IPS-20b (cell line): Measurements from ENCODE around the gene PHB1.

Experiments
- H3K27ac ChIP-seq: one replicate; pipeline ENCODE4 v1.5.1; 2013; ENCODE audit warnings: low read length
- H3K27me3 ChIP-seq: 2 replicates; pipeline ENCODE4 v1.6.1; 2013; ENCODE audit warnings: mild to moderate bottlenecking, low read length, inconsistent platforms; ENCODE audit not compliant: insufficient read depth
- H3K36me3 ChIP-seq: 2 replicates; pipeline ENCODE4 v1.6.1; 2013; ENCODE audit warnings: low read depth, mild to moderate bottlenecking, inconsistent platforms, low read length, moderate library complexity; ENCODE audit not compliant: insufficient read depth
- H3K4me1 ChIP-seq: 2 replicates; pipeline ENCODE4 v1.6.1; 2013; ENCODE audit warnings: mild to moderate bottlenecking, control low read depth, inconsistent platforms, low read length, moderate library complexity; ENCODE audit not compliant: insufficient read depth
- H3K4me3 ChIP-seq: 2 replicates; pipeline ENCODE4 v1.5.1; 2013; ENCODE audit warnings: mild to moderate bottlenecking, low read length, inconsistent platforms
- H3K9ac ChIP-seq: 2 replicates; pipeline ENCODE4 v1.6.1; 2013; ENCODE audit warnings: low read depth, mild to moderate bottlenecking, inconsistent platforms, low read length, moderate library complexity
- H3K9me3 ChIP-seq: 2 replicates; pipeline ENCODE4 v1.6.1; 2013; ENCODE audit warnings: mild to moderate bottlenecking, low read depth, low read length, inconsistent platforms; ENCODE audit not compliant: insufficient read depth

The PHB1 gene

DNA sequence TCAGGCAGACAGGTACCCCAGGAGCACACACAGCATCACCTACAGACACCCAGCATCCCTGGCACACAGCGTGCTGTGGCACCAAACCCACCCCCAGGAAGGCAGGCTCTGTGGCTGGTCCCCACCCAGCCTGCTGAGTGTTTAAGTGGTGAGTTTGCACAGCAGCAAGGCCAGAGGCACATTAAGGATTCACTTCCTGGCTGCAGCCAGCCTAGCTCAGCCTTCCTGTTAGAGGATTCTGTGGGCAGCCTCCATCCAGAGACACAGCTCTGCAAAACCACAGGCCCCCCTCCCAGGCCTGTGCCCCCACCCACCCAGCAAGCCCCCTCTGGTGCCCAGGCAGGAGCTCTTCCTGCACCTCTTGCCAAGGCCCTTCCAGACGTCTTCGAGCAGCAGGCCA lies 36.1 kb upstream of the PHB1 start:
- no peak overlapping the region for H3K4me3 ChIP-seq
- H3K9ac ChIP-seq: no peak overlapping the region
- H3K9me3 ChIP-seq: no peaks in the 10 kb centered on the region
- H3K27ac ChIP-seq: no peak overlapping the region
- H3K27me3 ChIP-seq: no peaks in the 10 kb centered on the region
- peaks cover 8% of the 10 kb centered on the region; the same call in 1 of the 2 replicates for H3K4me1 ChIP-seq
- no peaks in the 10 kb centered on the region for H3K36me3 ChIP-seq

DNA sequence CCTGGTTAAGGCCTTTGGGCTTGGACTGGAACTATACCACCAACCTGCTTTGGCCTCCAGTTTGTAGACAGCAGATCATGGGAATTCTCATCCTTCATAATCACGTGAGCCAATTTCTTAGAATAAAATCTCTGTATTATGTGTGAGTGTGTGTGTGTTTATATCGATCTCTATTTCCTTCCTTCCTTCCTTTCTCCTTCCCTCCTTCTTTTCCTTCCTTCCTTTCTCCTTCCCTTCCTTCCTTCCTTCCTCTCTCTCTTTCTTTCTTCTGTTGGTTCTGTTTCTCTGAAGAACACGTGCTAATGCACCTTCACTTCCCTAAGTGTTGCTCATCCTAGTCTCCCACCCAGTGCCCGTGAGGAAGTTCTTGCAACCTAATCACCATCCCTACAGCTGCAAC lies 35.5 kb upstream of the PHB1 start:
- peaks cover 4% of the 10 kb centered on the region; the same call in 1 of the 2 replicates for H3K4me1 ChIP-seq
- H3K36me3 ChIP-seq: no peaks in the 10 kb centered on the region
- no peaks in the 10 kb centered on the region for H3K9me3 ChIP-seq
- no peak overlapping the region for H3K9ac ChIP-seq
- H3K27me3 ChIP-seq: no peaks in the 10 kb centered on the region; the same call in 1 of the 2 replicates
- no peak overlapping the region for H3K4me3 ChIP-seq
- H3K27ac ChIP-seq: no peak overlapping the region

DNA sequence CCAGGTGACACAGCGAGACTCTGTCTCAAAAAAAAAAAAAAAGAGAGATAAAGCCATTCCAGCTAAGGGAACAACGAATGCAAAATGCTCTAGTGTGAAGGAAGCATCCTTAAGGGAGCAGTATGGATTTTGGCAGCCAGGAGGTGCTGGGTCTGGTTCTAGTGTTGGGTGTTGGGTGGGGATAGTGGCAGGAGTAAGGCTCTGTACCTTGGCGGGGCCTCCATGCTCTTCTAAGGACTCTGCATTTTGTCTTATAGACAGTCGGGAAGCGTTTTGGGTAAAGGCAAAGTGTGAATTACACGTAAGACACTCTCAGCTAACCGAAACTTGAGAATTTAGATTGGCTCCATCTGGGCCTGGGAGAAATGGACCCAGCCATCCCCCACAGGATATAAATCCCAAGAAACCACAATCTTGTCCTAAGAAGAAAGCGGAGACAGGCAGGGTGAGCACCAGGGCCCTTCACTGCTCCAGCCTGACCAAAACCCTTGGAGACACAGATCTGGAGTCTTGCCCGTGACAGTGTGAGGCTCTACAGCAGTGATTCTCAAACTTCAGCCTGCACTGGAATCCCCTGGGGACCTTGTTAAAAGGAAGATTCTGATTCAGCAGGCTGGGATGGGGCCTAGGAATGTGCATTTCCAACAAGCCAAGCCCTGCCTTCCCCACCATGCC lies 33.1 kb upstream of the PHB1 start:
- H3K4me3 ChIP-seq: no peak overlapping the region
- peaks cover 5% of the 10 kb centered on the region for H3K27me3 ChIP-seq
- no peaks in the 10 kb centered on the region for H3K36me3 ChIP-seq
- H3K9ac ChIP-seq: no peak overlapping the region
- no peaks in the 10 kb centered on the region for H3K9me3 ChIP-seq
- no peaks in the 10 kb centered on the region; the same call in 1 of the 2 replicates for H3K4me1 ChIP-seq
- H3K27ac ChIP-seq: no peak overlapping the region

DNA sequence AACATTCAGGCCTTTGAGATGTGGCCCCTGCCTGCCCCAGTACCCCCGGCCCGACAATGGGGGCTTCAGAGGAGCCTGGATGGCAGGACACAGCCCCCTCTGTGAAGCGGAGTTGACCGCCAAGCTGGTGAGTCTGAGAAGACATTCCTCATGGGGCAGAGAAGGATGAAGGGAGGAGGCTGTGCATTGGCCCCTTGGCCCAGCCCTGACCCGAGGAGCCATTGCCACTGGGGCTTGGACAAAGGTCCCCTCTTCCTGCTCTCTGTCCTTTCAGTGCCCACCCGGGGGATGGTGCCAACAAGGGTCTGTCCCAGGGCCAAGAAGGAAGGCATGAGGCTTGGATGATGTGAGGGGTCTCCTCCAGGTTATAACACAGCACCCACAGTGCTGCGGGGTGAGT lies 30.9 kb upstream of the PHB1 start:
- Histone ChIP-seq H3K27ac (no peak overlapping the region), H3K36me3 (no peaks in the 10 kb centered on the region), H3K9ac (no peak overlapping the region), H3K27me3 (peaks cover 18% of the 10 kb centered on the region), H3K4me1 (no peaks in the 10 kb centered on the region; the same call in 1 of the 2 replicates), H3K9me3 (no peaks in the 10 kb centered on the region), H3K4me3 (no peak overlapping the region)

DNA sequence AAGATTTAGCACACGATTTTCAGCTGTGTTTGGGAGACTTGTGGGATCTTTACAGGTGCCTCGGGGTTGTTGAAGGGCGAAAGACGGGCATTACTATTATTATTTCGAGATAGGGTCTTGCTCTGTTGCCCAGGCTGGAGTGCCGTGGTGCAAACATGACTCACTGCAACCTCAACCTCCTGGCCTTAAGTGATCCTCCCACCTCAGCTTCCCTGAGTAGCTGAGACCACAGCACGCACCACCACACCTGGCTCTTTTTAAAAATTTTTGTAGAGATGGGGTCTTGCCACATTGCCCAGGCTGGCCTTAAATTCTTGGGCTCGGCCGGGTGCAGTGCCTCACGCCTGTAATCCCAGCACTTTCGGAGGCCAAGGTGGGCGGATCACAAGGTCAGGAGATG lies 29.7 kb upstream of the PHB1 start:
- Histone ChIP-seq H3K9me3 (no peaks in the 10 kb centered on the region), H3K27me3 (peaks cover 27% of the 10 kb centered on the region), H3K27ac (no peak overlapping the region), H3K4me3 (no peak overlapping the region), H3K9ac (no peak overlapping the region), H3K4me1 (peaks cover 6% of the 10 kb centered on the region; the same call in 1 of the 2 replicates), H3K36me3 (no peaks in the 10 kb centered on the region)

DNA sequence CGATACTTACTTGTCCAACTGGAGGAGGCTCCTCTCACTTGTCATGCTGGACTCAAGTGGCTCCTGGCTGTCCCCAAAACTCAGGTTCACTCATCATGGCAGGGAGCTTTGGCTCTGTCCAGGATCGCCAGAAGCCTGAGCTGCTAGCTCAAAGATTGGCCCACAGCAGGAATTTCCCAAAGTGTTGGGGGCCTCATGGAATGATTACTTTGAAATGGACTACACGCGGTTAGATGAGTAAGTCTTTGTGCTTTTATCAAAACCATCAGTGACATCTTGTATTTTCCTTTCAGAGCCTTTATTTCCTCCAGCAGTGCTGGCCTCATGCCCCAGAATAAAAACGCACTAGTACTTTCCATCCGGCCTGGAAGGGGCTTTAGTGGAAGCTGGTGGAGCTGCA lies 29.2 kb upstream of the PHB1 start:
- no peak overlapping the region for H3K9ac ChIP-seq
- H3K9me3 ChIP-seq: no peaks in the 10 kb centered on the region
- peaks cover 7% of the 10 kb centered on the region; the same call in 1 of the 2 replicates for H3K4me1 ChIP-seq
- H3K27ac ChIP-seq: no peak overlapping the region
- H3K36me3 ChIP-seq: no peaks in the 10 kb centered on the region
- peaks cover 33% of the 10 kb centered on the region for H3K27me3 ChIP-seq
- no peak overlapping the region for H3K4me3 ChIP-seq

DNA sequence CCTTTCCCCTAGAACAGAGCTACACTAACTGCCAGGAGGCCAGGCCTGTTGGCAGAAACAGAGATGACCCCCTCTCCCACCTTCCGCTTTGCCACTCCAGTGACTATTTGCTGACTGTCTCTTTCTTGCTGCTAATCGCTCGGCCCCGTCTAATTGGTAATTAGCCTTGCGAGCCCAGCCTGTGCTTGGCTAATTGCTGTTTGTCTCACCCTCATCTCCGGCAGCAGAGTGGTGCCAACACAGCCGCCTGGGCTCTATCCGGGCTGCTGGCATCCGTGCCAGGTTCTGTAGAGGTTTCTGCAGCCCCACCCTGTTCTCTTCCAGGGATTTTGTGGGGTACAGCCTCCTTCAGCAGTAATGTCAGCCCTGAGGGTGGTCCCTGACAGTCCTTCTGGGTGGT lies 27.4 kb upstream of the PHB1 start:
- no peaks in the 10 kb centered on the region for H3K9me3 ChIP-seq
- H3K27ac ChIP-seq: no peak overlapping the region
- no peak overlapping the region for H3K9ac ChIP-seq
- no peaks in the 10 kb centered on the region for H3K36me3 ChIP-seq
- peaks cover 47% of the 10 kb centered on the region for H3K27me3 ChIP-seq
- H3K4me1 ChIP-seq: peaks cover 7% of the 10 kb centered on the region; the same call in 1 of the 2 replicates
- H3K4me3 ChIP-seq: no peak overlapping the region

DNA sequence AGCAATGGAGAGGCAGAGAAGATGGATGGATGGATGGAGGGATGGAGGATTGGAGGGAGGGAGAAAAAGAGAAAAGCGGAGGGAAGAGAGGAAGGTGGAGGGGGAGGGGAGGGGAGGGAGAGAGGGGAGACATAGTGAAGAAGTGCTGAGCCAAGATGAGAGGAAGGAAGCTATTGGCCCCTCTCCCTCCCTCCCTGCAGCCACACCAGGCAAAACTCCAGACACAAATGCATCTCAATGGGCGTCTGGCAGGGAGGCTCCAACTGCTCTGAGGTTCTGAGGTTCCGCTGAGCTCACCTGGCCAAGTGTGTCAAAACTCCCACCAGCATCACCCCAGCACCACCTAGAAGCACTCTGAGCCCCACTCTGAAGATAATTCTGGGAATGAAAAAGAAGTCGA lies 26.9 kb upstream of the PHB1 start:
- Histone ChIP-seq H3K4me1 (peaks cover 7% of the 10 kb centered on the region; the same call in 1 of the 2 replicates), H3K9ac (no peak overlapping the region), H3K4me3 (no peak overlapping the region), H3K36me3 (no peaks in the 10 kb centered on the region), H3K27me3 (peaks cover 52% of the 10 kb centered on the region), H3K27ac (no peak overlapping the region), H3K9me3 (no peaks in the 10 kb centered on the region)

DNA sequence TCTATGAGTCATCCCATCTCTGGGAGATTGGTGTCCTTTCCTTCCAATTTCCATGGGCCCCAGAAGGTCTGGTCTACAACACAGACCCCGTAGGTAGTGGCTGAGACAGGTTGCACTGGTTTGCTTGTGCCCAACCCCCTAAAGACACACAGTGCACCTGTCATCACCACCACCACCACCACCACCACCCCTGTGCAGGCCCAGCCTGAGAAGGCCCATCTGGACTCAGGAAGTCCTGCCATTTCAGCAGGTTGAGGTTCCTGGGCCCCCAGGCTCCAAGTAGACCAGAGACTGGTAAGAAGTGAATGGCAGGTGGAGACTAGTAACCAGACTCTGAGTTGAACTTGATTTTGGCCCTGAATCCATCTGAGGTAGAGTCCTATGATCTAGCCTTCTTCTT lies 25.9 kb upstream of the PHB1 start:
- H3K27me3 ChIP-seq: peaks cover 61% of the 10 kb centered on the region
- no peak overlapping the region for H3K27ac ChIP-seq

DNA sequence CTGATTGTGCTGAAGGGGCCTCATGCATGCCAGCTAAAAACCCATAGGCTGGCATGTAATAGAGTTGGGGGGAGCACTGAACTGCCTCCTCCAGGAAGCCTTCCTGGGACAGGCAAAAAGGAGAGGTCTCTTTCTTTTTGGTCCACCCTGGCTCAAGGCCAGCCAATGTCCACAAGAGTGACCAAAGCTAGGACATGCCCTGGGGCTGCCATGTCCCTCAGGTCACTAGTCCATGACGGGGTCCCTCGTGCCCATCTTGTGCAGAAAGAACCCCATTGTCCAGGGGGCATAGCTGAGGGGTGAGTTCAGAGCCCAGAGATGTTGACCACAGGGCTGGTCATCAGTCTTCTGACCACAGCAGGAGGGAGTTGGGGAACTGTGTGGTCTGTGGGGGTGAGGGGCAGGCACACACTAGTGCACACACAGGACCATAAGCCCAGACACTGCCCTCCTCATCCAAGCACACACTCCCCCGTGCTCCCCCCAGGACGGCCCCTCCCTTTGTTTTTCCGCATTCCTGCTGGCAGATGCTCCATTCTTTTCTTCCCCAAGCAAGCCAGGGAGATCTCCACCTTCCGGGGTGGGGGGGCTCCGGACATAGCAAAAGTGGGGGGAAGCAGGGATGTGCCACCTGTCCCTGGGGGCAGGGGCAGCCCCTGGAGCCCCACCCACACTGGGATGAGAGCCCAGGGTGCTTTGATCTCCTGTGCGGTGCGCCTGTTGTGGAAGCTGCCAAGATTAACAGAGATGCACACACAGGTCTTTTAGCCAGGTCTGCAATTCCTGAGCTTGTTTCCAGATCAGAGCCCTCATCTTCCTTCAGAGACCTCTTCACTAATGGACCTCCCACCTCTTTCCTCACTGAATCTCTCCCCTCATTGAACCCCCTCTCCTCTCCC lies 25.2 kb upstream of the PHB1 start:
- peaks cover 62% of the 10 kb centered on the region for H3K27me3 ChIP-seq
- H3K27ac ChIP-seq: no peak overlapping the region
- H3K36me3 ChIP-seq: no peaks in the 10 kb centered on the region
- peaks cover 7% of the 10 kb centered on the region; the same call in 1 of the 2 replicates for H3K4me1 ChIP-seq
- H3K9me3 ChIP-seq: no peaks in the 10 kb centered on the region
- no peak overlapping the region for H3K4me3 ChIP-seq
- no peak overlapping the region for H3K9ac ChIP-seq

More for the DNA sequence above, 25.9 kb upstream of the PHB1 start:
- no peaks in the 10 kb centered on the region for H3K36me3 ChIP-seq
- peaks cover 7% of the 10 kb centered on the region; the same call in 1 of the 2 replicates for H3K4me1 ChIP-seq
- no peak overlapping the region for H3K9ac ChIP-seq
- no peak overlapping the region for H3K4me3 ChIP-seq
- no peaks in the 10 kb centered on the region for H3K9me3 ChIP-seq

DNA sequence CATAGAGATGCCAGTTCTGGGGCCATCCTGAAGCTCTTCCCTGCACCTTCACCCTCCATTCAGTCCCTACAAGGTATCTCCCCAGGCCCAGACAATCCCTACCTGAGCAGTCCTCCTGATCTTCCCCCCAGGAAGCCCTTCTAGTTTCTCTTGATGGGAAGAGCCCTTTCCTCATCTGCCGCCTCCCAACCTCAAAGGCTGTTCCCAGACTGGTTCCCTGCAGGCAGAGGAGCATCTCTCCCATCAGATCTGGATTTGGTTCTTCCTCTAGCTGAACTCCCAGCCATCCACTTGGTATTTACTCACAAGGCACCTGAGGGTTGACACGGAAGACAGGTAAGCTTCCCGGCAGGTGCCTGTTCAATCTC lies 24.6 kb upstream of the PHB1 start:
- H3K36me3 ChIP-seq: no peaks in the 10 kb centered on the region
- peak overlapping the region; percentile 39; the same call in 1 of the 2 replicates for H3K9ac ChIP-seq
- peaks cover 62% of the 10 kb centered on the region for H3K27me3 ChIP-seq
- peak overlapping the region; percentile 65; the same call in 1 of the 2 replicates for H3K4me3 ChIP-seq
- H3K9me3 ChIP-seq: no peaks in the 10 kb centered on the region
- no peak overlapping the region for H3K27ac ChIP-seq
- peaks cover 7% of the 10 kb centered on the region; the same call in 1 of the 2 replicates for H3K4me1 ChIP-seq
